Activated T-cell treated with anti-CD3 and anti-CD28 coated beads for 24 hours (primary cell): Measurements from ENCODE around the gene SLC29A3.

Source experiments
- DNase-seq: peaks from one replicate; pipeline ENCODE4 v3.0.0-alpha.2; 2020; ENCODE audit warnings: low read depth

The SLC29A3 gene

DNA sequence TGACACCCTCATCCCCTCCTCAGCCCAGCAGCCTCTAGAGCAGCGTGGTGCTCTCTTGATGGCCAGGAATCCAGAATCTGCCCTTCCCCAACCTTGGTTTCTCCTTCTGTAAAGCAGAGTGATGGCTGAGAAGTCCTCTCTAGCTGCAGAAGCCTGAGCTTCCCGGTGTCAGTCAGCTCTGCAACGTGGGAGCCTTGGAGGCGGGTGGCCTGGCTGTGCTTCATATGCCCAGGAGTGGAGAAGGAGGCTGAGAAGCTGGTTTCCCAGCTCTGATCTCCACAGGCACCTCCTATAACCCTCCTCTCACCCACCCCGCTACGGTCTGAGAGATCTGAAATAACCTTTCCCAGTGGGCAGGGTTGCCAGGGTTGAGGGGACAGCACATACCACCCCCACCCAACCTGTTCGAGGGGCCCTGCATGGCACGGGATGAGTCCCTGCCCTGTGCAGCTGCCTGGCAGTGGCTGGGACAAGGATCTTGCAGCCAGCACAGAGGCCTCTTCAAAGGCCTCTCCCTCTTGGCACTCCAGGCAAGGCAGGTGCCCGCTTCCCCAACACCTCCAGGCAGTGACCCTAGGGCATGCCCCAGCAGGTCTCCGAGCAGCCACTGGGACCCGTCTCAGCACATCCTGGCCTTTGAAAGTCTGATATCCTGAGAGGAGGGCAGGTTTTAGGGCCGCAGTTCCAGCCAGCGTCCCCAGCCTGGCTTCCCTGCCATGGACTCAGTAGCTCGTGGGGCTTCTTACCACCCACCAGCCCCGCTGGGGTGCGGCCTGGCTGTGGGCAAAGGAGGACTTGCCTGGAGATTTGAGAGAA is 18.3 kb upstream of the SLC29A3 start:
- DNase-seq = no peak

DNA sequence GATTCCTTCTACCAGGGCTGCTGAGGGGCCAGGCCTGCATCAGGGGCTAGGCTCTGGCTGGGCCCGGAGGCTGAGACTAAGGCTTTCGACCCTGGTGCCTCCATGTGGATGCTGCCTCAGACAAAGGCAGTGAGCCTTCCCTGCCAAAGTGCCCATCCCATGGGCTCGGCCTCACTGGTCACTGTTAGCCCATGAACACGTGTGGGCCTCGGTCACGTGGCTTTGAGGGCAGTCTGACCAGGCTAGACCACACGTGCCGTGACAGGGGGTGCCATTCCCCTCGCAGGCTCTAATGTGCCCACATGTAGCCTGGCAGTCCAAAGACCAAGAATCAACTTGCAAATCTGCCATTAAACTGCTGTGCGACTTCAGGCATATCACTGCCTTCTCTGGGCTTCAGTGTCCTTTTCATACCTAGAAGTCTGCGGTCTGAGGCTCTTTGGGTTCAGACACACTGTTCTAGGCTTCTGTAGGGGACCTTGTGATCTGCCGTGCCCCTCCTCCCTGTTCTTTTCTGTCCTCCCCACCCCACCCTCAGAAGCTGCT is 17.6 kb upstream of the SLC29A3 start:
- DNase-seq = no peak

DNA sequence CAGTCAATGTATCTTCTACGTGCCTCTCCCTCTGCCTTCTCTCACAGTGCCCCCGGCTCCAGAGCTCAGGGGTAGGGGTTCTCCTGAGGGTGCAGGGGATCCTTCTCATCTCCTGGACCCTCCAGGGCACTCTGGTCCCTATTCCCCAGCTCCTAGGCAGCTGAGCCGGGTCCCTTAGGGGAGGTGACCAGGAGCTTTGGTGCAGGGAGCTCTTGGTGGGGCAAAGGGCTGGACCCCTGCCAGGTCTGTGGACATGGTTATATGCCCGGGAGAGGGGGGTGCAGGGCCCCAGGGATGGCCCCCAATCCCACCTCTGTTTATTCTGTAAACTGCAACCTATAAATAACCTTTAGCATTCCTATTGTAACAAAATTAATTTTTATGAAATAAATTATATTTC is 16.6 kb upstream of the SLC29A3 start:
- DNase-seq = no peak

DNA sequence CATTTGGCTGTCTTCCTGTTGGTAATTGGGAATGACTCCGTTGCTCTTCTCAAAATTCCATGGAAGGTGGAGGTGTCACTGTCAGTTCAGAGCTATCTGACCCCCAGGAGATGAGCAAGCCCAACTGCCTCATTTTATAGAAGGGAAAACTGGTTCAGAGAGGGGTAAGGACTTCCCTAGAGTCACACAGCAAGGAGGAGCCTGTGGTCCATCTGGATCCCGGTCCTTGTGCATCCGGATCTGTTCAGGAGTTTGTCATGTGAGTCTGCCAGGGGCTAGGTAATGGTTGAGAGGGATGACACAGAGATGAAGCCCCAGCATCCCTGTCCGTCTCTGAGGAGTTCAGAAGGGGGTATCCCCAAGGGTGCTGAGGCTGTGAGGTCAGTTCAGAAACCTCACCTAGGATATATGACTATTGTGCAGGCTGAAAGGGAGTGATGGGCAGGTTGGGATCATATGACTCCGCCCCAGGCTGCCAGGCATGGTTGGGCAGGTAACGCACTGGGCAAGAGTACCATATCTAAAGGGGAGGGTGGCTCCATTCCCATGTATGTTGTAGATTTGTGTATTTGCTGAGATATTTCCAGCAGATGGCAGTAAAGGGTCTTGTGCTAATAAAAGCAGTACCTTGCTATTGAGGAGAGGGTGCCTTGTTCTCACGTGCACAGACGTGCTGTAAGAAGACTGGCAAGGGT is 16.0 kb upstream of the SLC29A3 start:
- DNase-seq = no peak

DNA sequence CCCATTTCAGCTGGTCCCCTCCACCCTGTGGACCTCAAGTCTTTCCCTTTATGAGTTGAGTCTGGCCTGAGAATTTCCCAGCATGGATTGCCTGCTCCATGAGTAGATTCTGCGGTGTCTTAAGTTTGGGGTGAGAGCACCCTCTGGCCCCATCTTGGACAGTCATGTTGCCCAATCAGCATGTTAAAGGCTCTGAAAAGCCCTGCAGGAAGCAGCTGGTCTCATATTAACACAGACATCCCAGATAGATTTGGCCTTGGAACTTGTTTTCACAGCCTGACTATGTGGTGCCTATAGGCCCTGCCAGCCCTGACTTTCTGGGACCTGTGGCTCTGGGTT is 15.5 kb upstream of the SLC29A3 start:
- DNase-seq = no peak

DNA sequence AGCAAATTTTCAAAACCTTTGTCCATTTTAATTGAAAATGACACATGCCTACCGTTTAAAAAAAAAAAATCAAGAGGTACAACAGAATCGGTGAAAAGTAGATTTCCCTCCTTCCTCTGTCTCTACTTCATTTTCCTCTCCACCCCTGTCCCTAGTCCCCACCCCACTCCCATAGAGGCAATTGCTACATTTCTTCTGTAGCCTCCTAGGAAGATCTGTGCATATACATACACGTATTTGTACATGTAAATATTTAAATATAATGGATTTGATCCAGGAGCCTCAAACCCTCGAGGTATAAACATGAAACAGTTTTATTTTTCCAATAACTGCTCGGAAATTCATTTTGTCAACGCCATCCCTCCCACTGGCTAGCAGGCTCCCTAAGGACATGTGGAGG is 14.1 kb upstream of the SLC29A3 start:
- no peak for DNase-seq

DNA sequence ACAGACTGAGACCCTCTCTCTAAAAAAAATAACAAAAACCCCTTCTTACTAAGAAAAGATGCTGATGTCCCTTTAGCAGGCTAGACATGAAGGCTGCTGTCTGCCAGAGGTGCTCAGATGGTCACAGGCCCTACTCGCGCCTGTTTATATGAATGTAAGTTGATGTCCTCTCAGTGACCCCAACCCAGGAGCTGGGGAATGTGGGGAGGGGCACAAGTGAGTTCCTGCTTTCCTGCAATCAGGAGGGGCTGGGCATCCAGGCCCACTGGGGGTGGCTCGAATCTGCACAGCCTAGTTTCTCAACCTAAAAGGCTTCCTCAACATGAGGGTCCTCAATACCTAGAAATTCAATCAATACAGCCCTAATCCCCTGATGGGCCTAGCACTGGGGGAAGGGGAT is 12.1 kb upstream of the SLC29A3 start:
- no peak for DNase-seq

DNA sequence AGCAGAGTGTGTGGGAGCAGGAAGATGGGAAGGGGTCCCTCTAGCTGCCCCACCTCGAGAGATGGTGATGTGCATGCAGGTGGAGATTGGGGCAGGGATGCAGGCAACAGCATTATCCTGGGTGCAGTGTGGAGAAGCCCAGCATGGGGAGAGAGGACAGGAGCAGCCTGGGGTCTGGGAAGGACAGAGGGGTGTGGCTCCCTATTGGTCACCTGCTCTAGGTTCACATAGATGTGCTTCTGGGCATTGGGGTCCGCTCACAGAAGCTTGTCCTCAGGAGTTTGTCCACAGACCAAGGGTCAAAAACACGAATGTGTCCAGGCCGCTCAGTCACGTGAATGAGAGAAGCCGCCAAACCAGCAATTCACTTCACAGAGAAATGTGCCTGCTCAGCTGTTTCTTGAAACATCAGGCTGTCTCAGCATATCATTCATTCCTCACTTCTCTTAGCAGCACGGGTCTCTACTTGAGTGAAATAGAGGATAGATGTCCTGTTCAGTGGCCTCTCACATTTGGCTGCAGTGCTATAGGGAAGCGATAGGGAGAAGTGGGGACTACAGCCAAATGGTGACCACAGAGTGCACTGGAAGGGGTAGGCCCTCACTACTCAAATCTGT is 11.5 kb upstream of the SLC29A3 start:
- DNase-seq = no peak

DNA sequence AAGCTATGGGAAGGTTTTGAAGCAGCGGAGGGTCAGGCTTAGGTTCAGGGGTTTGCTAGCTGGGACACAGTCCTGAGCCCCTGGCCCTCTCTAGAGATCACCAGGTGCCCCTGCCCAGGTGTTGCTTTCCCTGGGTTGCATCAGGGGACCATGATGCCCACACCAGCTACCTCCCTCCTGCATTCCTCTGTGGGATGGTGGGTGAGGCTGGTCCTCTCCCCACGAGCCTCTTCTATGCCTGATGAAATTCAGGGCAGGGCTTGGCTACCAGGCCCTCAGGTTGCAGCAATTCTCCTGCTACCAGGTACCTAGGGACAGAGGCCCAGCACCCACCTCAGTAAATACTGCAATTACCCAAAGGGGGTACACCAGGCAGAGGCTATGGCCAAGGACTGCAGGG is 10.8 kb upstream of the SLC29A3 start:
- DNase-seq = no peak

DNA sequence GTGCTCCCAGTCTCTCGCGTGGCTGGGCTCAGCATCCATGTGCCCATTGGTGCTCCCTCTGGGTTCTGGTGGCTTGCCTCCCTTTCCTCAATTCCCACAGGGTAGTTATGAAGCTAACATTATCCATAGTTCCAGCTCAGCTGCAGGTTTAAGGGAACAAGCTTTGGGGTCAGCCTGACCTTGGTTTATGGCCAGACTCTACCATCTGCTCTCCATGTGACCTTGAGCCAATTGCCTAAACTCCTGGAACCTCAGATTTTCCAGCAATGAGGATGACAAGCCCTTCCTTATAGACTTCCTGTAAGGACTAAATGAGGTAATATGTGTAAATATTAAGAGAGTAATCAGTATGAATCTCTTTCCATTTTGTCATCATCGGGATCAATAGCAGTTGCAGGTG is 10.1 kb upstream of the SLC29A3 start:
- no peak for DNase-seq

DNA sequence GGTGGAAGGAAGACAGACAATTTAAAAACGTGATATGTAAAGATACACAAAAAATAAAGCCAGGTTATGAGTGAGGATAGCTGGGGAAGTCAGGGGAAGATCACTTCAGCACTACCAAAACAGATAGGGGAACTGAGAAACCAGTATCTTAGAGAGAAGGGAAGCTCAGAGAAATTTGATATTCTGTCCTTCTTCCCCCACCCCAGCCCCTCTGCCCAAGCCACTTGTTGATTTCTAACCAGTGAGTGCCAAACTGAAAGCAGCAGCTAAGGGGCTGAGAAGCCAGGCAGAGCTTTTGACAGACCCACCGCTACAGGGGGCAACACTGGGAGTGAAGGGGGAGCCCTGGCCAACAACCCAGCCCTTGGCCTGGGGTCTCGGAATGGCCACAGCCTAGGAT is 9.1 kb upstream of the SLC29A3 start:
- DNase-seq = no peak

DNA sequence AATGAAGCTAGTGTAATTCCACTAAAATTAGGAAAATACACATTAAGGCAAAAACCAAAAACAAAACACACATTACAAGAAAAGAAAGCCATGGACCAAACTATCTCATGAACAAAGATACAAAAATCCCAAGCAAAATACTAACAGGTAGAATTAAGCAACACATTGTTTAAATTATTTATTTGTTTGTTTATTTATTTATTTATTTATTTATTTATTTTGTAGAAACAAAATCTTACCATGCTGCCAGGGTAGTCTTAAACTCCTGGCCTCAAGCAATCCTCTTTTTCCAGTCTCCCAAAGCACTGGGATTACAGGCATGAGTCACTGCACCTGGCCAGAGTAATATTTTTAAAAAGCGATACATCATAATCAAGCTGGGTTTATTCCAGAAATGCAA is 6.8 kb upstream of the SLC29A3 start:
- DNase-seq = no peak

DNA sequence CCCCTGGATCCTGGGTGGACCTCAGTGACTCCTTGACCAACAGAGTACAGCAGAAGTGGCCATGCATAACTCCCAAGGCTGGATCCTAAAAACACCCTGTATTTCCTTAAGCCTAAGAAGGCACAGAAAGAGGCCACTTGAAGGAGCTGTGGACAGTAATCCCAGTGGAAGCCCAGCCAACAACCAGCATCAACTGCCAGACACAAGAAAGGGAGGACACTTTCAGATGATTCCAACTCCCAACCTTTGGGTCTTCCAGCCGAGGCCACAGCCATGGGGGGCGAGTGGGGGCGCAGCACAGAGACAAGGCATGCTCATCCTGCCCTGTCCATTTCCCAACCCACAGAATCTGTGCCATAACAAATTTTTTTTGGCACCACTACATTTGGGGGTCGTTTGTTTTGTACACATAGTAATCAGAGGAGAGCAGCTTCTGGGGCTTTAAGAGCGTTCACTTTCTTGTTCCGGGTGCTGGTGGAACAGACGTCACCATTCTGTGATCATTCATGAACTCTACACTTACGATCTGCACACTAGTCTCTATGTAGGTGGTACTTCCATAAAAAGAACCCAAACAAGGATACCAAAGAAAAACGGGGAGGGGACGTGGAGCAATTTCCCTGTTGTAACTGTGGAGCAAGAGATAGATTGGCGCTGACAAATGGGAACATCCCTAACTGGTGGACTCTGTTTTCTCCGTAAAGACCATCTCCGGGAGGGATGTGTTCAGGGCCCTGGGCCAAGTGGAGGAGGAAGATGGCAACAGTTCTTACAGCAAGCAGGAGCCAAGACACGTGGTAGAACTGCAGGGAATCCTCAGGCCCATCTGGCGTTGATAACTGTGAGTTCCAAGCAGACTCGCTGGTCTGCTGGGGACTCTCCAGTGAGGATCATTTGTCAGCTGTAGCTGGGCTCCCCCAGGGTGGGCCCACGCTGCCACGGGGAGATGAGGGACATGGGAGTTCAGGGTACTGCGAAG is 6.0 kb upstream of the SLC29A3 start:
- DNase-seq = no peak

DNA sequence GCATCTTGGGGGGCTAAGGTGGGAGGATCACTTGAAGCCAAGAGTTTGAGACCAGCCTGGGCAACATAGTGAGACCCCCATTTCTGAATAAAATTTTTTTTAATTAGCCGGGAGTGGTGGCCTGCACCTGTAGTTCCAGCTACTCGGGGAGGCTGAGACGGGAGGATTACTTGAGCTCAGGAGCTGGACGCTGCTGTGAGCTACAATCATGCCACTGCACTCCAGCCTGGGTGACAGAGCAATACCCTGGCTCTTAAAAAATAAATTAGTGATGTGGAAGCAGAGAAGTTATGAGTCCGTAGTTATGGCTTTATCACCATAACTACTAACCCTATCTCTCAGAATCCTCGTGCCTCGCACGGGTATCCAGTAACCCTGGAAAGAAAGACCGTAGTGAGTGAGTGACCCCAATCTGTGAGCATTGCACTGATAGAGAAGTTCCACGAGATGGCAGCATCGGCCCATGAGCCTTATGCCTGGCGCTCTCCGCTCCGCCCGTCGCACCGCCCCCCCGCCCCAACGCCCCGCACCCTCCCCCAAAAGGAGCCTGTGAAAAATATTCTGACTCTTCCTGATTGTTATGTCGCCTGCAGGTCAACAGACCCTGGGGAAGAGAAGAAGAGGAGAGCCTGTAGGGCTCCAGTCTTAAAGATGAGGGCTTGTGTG is 4.9 kb upstream of the SLC29A3 start:
- DNase-seq = peak; percentile 37

DNA sequence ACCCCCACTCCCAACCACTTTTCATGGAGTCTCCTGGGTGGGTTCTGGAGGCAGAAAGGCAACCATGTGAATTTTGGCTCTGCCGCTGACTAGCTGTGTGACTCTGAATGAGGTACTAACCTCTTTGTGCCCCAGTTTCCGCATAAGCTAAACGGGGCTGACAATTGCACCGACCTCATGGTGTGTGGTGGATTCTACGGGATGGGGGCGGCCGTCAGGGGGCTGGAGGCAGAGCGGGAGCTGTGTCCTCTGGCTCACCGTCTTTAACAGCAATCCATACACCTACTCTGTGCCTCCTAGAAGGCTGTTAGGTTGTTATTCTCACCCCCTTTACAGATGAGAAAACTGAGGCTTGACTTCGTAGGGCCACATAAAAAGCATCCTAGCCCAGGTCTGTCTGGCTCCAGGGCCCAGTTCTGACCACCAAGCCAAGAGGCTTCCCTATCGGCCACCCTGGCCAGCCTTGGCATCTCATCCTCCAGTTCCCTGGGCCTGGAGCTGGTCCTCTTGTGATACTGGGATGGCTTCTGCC is 4.3 kb upstream of the SLC29A3 start:
- DNase-seq = no peak

DNA sequence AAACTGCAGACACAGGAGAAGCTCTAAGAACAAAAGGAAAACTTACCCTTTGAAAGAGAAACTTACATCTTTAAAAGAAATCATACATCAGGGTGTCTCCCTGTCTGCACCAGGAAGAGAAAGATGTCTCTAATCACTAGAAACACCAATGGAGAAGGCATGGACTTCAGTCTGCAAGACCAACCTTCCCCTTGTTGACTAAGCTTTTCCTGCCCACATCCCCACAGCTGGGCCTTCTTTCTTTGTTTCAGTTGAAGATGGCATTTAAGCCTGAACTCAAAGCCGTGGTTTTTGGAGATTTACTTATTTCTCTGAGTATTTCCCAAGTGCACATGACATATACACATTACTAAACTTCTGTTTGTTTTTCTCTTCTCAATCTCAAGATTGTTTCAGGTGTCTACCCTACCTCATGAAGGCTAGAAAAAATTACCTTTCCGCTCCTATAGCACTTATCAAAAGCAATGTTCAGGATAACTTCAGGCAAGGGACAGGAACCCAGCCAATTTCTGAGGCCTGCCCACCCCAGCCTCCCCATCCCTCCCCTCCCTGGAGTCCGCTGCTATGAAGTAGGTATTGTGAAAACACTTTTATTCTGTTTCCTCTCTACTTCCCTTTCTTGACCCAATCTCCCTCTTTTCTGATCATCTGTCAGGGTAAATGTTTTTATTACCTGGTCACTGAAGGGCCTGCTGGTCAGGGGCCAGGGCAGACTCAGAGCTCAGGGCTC is 2.8 kb upstream of the SLC29A3 start:
- no peak for DNase-seq

DNA sequence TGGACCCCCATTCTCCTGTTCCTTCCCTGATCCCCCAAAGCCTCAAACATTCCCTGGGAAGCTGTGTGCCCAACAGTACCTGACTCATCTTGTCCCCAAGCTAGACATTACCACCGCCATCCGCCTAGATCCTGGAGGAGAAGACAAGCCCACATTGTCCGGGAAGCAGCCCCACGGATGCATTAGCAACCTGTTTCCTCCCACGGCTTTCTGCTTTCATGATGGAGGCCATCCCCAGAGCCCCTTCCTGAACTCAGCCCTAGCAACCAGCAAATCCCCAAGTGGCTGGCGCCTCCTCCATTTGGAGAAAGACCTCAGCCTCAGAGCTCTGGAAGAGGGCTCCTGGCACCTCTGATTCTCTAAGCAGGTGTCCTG is 2.3 kb upstream of the SLC29A3 start:
- DNase-seq = no peak

DNA sequence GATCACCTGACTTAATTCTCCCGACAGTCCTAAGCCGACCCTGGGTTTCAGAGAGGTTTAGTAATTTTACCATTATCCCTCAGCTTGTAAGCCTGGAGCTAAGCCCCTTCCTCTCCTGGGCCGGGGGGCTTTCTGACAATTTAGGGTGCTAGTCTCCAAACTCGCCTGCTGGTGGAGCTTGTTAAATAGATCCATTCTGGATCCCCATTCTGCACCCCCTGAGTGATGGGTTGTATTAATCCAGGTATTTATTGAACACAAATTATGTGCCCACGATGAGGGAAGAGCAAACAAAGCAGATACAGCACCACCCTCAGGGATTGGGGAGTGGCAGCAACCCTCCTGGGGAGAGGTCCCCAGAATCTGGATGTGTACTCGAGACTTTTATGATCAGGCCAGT is 1.3 kb upstream of the SLC29A3 start:
- DNase-seq = no peak

DNA sequence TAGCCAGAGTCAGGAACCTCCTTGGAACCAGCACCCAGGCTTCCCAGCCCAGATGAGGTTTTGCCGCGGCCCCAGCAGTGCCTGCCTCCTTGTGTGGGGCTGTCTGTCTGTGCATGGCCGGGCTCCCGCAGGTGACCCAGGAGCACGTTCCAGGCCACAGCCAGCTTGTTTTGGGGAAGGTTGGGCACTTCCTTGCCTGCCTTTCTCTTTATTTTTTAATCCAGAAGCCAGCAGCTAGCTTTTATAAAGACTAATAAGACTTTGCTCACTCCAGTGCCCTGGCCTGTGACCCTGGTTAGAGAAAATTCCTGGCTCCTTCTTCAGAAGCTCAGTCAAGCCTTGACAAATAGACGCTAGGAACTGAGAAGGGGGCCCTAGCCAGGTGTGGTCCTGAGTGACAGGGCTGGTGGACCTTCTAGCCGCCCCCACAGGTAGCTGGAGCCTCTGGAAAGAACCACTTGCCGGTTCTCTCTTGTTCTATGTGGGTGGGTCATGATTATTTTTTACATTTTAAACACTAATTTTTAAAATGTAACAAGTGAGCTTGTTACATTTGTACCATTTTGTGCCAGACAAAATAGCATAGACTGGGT is 837 bp downstream of the SLC29A3 start:
- no peak for DNase-seq

DNA sequence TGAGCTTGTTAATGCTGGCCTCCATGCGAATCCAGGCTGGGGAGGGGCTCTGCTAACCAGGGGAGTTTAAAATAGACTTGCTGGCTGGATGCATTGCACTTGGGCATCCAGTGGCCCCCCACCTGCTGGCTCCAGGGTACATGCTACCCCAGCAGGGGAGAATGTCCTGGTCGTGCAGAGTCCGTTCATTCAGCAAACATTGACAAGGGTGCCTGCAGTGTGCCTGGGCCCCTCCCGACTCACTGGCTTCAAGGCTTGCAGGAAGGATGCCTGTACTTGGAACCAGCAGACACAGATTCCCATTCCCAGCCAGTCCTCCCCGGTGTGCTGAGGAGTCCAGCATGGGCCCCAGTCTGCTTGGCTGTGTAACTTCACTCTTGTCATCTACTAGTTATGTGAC is 1.5 kb downstream of the SLC29A3 start:
- DNase-seq = no peak
